ENCODE measurements around the gene CISD3. TPM values are rescaled to one million over a fixed set of nuclear protein-coding genes. Genes with fewer than 3 reads are reported as not detected.

CISD3 gene
- total RNA-seq, 1 experiment from 2014 or later: 14.1 TPM

DNA sequence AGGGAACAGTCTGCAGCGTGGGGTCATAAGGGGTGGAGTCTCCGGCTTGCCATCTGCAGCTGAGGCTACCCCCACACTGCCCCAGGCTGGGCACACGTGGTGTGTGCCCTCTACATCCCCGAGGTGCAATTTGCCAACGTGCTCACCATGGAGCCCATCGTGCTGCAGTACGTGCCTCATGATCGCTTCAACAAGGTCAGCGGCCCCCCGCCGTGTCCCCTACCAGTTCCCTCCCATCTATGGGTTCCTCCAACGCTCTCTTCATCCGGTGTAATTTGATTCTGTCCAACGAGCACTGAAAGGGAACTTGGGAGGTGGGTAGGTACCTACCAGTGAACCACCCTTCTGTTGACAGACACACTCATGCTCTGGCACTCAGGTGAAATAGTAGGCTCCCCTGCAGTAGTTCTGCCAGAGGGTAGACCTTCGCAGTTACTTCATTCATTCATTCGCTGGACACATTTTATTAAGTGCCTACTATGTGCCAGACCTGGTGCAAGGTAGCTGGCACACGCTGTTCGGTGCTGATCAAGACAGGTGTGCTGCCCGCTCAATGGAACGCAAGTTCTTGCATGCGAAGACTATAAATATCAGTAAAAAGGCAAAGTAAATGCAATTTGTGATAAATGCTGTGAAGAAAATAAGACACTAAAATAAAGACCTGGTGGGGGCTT, 22.3 kb upstream of the CISD3 start:
- Histone ChIP-seq H3K36me3 (ENCODE audit: low read depth, low read length) (no peaks in the 10 kb centered on the region), H3K9me2 (replicated peaks; ENCODE audit: low read length) (no peaks in the 10 kb centered on the region), H3F3A (ENCODE audit: low read length, unreplicated experiment) (no peaks in the 10 kb centered on the region), H3K9ac (ENCODE audit: low read length) (no peak overlapping the region), H3K27ac (ENCODE audit: low read length) (no peak overlapping the region), H3K27me3 (ENCODE audit: low read length) (no peaks in the 10 kb centered on the region), H3K4me1 (ENCODE audit: insufficient read depth, low read length) (peaks cover 22% of the 10 kb centered on the region), H3K4me3 (ENCODE audit: low read length) (no peak overlapping the region), H3K79me2 (ENCODE audit: low read length) (peaks cover 35% of the 10 kb centered on the region), H4K20me1 (ENCODE audit: low read length) (no peaks in the 10 kb centered on the region), H2AFZ (ENCODE audit: low read length) (no peak overlapping the region), H3K4me2 (ENCODE audit: low read length) (no peak overlapping the region), H3K9me3 (ENCODE audit: low read length) (no peaks in the 10 kb centered on the region)
- ChIA-PET CTCF (no interaction called here), POLR2A (ENCODE audit: unreplicated experiment) (no interaction called here)
- TF ChIP-seq EZH2phosphoT487 (IDR thresholded peaks at IDR 0.05; ENCODE audit: borderline replicate concordance, low read length) (no peak), EZH2 (IDR thresholded peaks at IDR 0.05; ENCODE audit: low read length, unreplicated experiment) (no peak)
- TF ChIP-seq, protein P1, sequence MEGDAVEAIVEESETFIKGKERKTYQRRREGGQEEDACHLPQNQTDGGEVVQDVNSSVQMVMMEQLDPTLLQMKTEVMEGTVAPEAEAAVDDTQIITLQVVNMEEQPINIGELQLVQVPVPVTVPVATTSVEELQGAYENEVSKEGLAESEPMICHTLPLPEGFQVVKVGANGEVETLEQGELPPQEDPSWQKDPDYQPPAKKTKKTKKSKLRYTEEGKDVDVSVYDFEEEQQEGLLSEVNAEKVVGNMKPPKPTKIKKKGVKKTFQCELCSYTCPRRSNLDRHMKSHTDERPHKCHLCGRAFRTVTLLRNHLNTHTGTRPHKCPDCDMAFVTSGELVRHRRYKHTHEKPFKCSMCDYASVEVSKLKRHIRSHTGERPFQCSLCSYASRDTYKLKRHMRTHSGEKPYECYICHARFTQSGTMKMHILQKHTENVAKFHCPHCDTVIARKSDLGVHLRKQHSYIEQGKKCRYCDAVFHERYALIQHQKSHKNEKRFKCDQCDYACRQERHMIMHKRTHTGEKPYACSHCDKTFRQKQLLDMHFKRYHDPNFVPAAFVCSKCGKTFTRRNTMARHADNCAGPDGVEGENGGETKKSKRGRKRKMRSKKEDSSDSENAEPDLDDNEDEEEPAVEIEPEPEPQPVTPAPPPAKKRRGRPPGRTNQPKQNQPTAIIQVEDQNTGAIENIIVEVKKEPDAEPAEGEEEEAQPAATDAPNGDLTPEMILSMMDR (conservative IDR thresholded peaks at IDR 0.05; ENCODE audit: low read depth, low read length): no peak
- BruUV-seq (replicated peaks): no TSS peak
- DNase-seq (no peak), ATAC-seq (no peak)
- intact Hi-C loops (cut with micrococcal nuclease): no loop called here

DNA sequence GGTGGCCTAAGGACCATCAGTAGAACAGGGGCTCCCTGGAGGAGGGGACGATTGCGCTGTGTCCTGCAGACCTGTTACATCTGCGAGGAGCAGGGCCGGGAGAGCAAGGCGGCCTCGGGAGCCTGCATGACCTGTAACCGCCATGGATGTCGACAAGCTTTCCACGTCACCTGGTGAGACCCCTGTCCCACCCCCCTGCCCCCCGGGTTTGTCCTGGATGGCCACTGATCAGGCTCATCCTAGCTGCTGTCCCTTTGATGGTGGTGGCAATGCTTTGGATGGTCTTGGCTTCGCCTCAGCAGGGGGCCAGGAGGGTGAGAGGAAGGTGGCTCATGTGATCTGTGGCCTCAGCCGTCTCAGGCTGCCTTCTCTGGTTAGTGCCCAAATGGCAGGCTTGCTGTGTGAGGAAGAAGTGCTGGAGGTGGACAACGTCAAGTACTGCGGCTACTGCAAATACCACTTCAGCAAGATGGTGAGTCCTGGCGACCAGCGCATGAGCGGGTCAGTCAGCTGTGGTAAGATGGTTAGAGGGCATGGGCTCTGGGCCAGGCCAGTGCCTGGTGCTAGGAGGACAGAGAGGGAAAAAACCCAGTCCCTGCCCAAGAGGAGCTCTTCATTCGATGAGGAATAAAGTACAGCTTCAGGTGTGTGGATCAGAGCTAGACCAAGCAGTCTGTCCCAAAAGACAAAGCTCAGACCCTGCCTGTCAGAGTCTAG, 20.9 kb upstream of the CISD3 start:
- ATAC-seq (no peak), DNase-seq (no peak)
- H3K9me2 ChIP-seq (replicated peaks; ENCODE audit: low read length): no peaks in the 10 kb centered on the region
- H3K79me2 ChIP-seq (ENCODE audit: low read length): peaks cover 33% of the 10 kb centered on the region
- no peak overlapping the region for H3K4me3 ChIP-seq (ENCODE audit: low read length)
- no peak for TF ChIP-seq EZH2 (IDR thresholded peaks at IDR 0.05; ENCODE audit: low read length, unreplicated experiment)
- TF ChIP-seq EZH2phosphoT487 (IDR thresholded peaks at IDR 0.05; ENCODE audit: borderline replicate concordance, low read length): no peak
- TF ChIP-seq, protein P1 (conservative IDR thresholded peaks at IDR 0.05; ENCODE audit: low read depth, low read length): no peak
- no peaks in the 10 kb centered on the region for H3F3A ChIP-seq (ENCODE audit: low read length, unreplicated experiment)
- H3K9me3 ChIP-seq (ENCODE audit: low read length): no peaks in the 10 kb centered on the region
- no peaks in the 10 kb centered on the region for H3K36me3 ChIP-seq (ENCODE audit: low read depth, low read length)
- no peaks in the 10 kb centered on the region for H4K20me1 ChIP-seq (ENCODE audit: low read length)
- intact Hi-C loops (cut with micrococcal nuclease): no loop called here
- H3K4me1 ChIP-seq (ENCODE audit: insufficient read depth, low read length): peaks cover 10% of the 10 kb centered on the region
- no peak overlapping the region for H3K4me2 ChIP-seq (ENCODE audit: low read length)
- H3K27ac ChIP-seq (ENCODE audit: low read length): no peak overlapping the region
- CTCF ChIA-PET: no interaction called here
- H2AFZ ChIP-seq (ENCODE audit: low read length): no peak overlapping the region
- POLR2A ChIA-PET (ENCODE audit: unreplicated experiment): no interaction called here
- H3K9ac ChIP-seq (ENCODE audit: low read length): no peak overlapping the region
- no TSS peak for BruUV-seq (replicated peaks)
- no peaks in the 10 kb centered on the region for H3K27me3 ChIP-seq (ENCODE audit: low read length)

Measured in PC-3 (cell line).